ENCODE measurements around the gene ADGRL3.

- TF ChIP-seq, protein P1, sequence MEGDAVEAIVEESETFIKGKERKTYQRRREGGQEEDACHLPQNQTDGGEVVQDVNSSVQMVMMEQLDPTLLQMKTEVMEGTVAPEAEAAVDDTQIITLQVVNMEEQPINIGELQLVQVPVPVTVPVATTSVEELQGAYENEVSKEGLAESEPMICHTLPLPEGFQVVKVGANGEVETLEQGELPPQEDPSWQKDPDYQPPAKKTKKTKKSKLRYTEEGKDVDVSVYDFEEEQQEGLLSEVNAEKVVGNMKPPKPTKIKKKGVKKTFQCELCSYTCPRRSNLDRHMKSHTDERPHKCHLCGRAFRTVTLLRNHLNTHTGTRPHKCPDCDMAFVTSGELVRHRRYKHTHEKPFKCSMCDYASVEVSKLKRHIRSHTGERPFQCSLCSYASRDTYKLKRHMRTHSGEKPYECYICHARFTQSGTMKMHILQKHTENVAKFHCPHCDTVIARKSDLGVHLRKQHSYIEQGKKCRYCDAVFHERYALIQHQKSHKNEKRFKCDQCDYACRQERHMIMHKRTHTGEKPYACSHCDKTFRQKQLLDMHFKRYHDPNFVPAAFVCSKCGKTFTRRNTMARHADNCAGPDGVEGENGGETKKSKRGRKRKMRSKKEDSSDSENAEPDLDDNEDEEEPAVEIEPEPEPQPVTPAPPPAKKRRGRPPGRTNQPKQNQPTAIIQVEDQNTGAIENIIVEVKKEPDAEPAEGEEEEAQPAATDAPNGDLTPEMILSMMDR (conservative IDR thresholded peaks at IDR 0.05 in 1 of 2, IDR thresholded peaks at IDR 0.05 in 1 of 2; ENCODE audit: low read depth in 1 of 2, low read length in 2 of 2), result no peak
- TF ChIP-seq EZH2 (IDR thresholded peaks at IDR 0.05; ENCODE audit: low read length, missing control alignments), result no peak
Observed at GRCh38 chr4:61890321-61890720, 690.2 kb downstream of the ADGRL3 start.
